Uterus (tissue), 2 donors: ENCODE results near the gene TUBA3C.

Experiments
- CTCF ChIP-seq, 4 experiments: fragments of 200-600 bp in 2 of 4; fragments of 450-650 bp in 2 of 4; sonication (generic) in 2 of 4; IDR thresholded peaks; one replicate each; pipeline ENCODE4 v1.5.1; 2016 to 2019; ENCODE audit warnings: antibody characterized with exemption in 4 of 4, mild to moderate bottlenecking in 2 of 4, moderate library complexity in 1 of 4
- POLR2A ChIP-seq, 2 donors: fragments of 450-650 bp; IDR thresholded peaks; one replicate each; pipeline ENCODE4 v1.6.1; 2016; ENCODE audit warnings: antibody characterized with exemption in 2 of 2, mild to moderate bottlenecking in 1 of 2, moderate library complexity in 1 of 2

GRCh38 chr13:19171563-19171962 lies 10.1 kb downstream of the TUBA3C start:
- TF ChIP-seq CTCF (IDR thresholded peaks at IDR 0.05) (no peak), POLR2A (IDR thresholded peaks at IDR 0.05) (no peak)
